H9 (cell line): ENCODE data around the gene LEPROT. TPM values are rescaled to one million over a fixed set of nuclear protein-coding genes. Genes with fewer than 3 reads are reported as not detected.

Experiments used
- DNase-seq: peaks from one replicate; pipeline ENCODE4 v3.0.0-alpha.2; 2017
- H2AFZ ChIP-seq: one replicate; pipeline ENCODE4 v1.6.1; 2013; ENCODE audit warnings: mild to moderate bottlenecking, low read length, control low read depth, moderate library complexity
- H2AK5ac ChIP-seq: 2 replicates; pipeline ENCODE4 v1.6.1; 2013; ENCODE audit warnings: low read length, control low read depth, mixed read lengths; ENCODE audit not compliant: insufficient read length
- H2BK120ac ChIP-seq: one replicate; pipeline ENCODE4 v1.6.1; 2013; ENCODE audit warnings: low read depth, mild to moderate bottlenecking, low read length, control low read depth, inconsistent platforms; ENCODE audit not compliant: poor library complexity, severe bottlenecking
- H2BK12ac ChIP-seq: 2 replicates; pipeline ENCODE4 v1.6.1; 2013; ENCODE audit warnings: low read length, control low read depth, mixed read lengths, low read depth; ENCODE audit not compliant: insufficient read length
- H2BK15ac ChIP-seq: 2 replicates; pipeline ENCODE4 v1.6.1; 2013; ENCODE audit warnings: low read depth, low read length, control low read depth
- H2BK20ac ChIP-seq: one replicate; pipeline ENCODE4 v1.6.1; 2013; ENCODE audit warnings: low read depth, mild to moderate bottlenecking, low read length, control low read depth, inconsistent platforms; ENCODE audit not compliant: poor library complexity, severe bottlenecking
- H2BK5ac ChIP-seq: 2 replicates; pipeline ENCODE4 v1.6.1; 2013; ENCODE audit warnings: low read length, control low read depth, mixed read lengths; ENCODE audit not compliant: insufficient read length
- H3K14ac ChIP-seq: 2 replicates; pipeline ENCODE4 v1.6.1; 2013; ENCODE audit warnings: low read length, control low read depth; ENCODE audit not compliant: insufficient read depth
- H3K18ac ChIP-seq: 2 replicates; pipeline ENCODE4 v1.6.1; 2013; ENCODE audit warnings: low read depth, mild to moderate bottlenecking, mixed read lengths, low read length, control low read depth; ENCODE audit not compliant: insufficient read length
- H3K23ac ChIP-seq: 2 replicates; pipeline ENCODE4 v1.6.1; 2013; ENCODE audit warnings: low read length, control low read depth, mixed read lengths, low read depth; ENCODE audit not compliant: insufficient read length
- H3K23me2 ChIP-seq: 2 replicates; pipeline ENCODE4 v1.6.1; 2013; ENCODE audit warnings: low read depth, mild to moderate bottlenecking, mixed read lengths, low read length, control low read depth; ENCODE audit not compliant: insufficient read length, poor library complexity, severe bottlenecking
- H3K27ac ChIP-seq: 2 replicates; pipeline ENCODE4 v1.5.1; 2013; ENCODE audit warnings: low read length, control low read depth, mixed read lengths, low read depth; ENCODE audit not compliant: insufficient read length
- H3K27me3 ChIP-seq: 2 replicates; pipeline ENCODE4 v1.6.1; 2013; ENCODE audit warnings: low read length, control low read depth, inconsistent platforms; ENCODE audit not compliant: insufficient read depth
- H3K4ac ChIP-seq: 2 replicates; pipeline ENCODE4 v1.6.1; 2013; ENCODE audit warnings: low read depth, mild to moderate bottlenecking, control low read depth, inconsistent platforms, low read length, moderate library complexity
- H3K4me1 ChIP-seq: 2 replicates; pipeline ENCODE4 v1.6.1; 2013; ENCODE audit warnings: low read length, control low read depth, inconsistent platforms; ENCODE audit not compliant: insufficient read depth
- H3K4me2 ChIP-seq: 2 replicates; pipeline ENCODE4 v1.6.1; 2013; ENCODE audit warnings: low read length, control low read depth, mixed read lengths; ENCODE audit not compliant: insufficient read length, insufficient read depth
- H3K56ac ChIP-seq: 2 replicates; pipeline ENCODE4 v1.6.1; 2013; ENCODE audit warnings: low read depth, mild to moderate bottlenecking, mixed read lengths, low read length, control low read depth; ENCODE audit not compliant: insufficient read length
- H3K79me1 ChIP-seq: 2 replicates; pipeline ENCODE4 v1.6.1; 2013; ENCODE audit warnings: low read depth, mild to moderate bottlenecking, moderate library complexity, low read length, control low read depth, inconsistent platforms; ENCODE audit not compliant: insufficient read depth, poor library complexity, severe bottlenecking
- H3K79me2 ChIP-seq: 2 replicates; pipeline ENCODE4 v1.6.1; 2013; ENCODE audit warnings: low read length, control low read depth, inconsistent platforms; ENCODE audit not compliant: insufficient read depth
- H3K9ac ChIP-seq: 2 replicates; pipeline ENCODE4 v1.6.1; 2013; ENCODE audit warnings: low read length, control low read depth, mixed read lengths; ENCODE audit not compliant: insufficient read length; ENCODE audit errors: extremely low read depth
- H3K9me3 ChIP-seq: one replicate; pipeline ENCODE4 v1.6.1; 2013; ENCODE audit warnings: low read depth, low read length, inconsistent platforms; ENCODE audit not compliant: control insufficient read depth
- H3T11ph ChIP-seq: one replicate; pipeline ENCODE4 v1.6.1; 2013; ENCODE audit warnings: mild to moderate bottlenecking, low read length, control low read depth, inconsistent platforms
- H4K20me1 ChIP-seq: one replicate; pipeline ENCODE4 v1.6.1; 2013; ENCODE audit not compliant: control insufficient read depth, insufficient read length, insufficient read depth
- H4K5ac ChIP-seq: 2 replicates; pipeline ENCODE4 v1.6.1; 2013; ENCODE audit warnings: low read depth, mild to moderate bottlenecking, mixed read lengths, low read length, control low read depth; ENCODE audit not compliant: insufficient read length
- H4K8ac ChIP-seq: replicated peaks from 2 replicates; pipeline ENCODE4 v1.6.1; 2013; ENCODE audit warnings: low read length, control low read depth, mixed read lengths, low read depth; ENCODE audit not compliant: insufficient read length
- H4K91ac ChIP-seq: 2 replicates; pipeline ENCODE4 v1.6.1; 2013; ENCODE audit warnings: low read depth, mild to moderate bottlenecking, moderate library complexity, mixed read lengths, low read length, control low read depth; ENCODE audit not compliant: insufficient read length
- H3K27ac Mint-ChIP-seq, 3 experiments: 2 replicates in 2 of 3; 3 replicates in 1 of 3; pipeline ENCODE4 v1.8.0; 2020 to 2021; ENCODE audit warnings: mixed read lengths in 3 of 3, mild to moderate bottlenecking in 1 of 3, moderate library complexity in 1 of 3
- H3K27me3 Mint-ChIP-seq: 2 replicates; pipeline ENCODE4 v1.8.0; 2021; ENCODE audit warnings: low read depth, mild to moderate bottlenecking, moderate library complexity, mixed read lengths
- H3K36me3 Mint-ChIP-seq, 3 experiments: 2 replicates in 2 of 3; 3 replicates in 1 of 3; pipeline ENCODE4 v1.8.0; 2020 to 2021; ENCODE audit warnings: low read depth in 3 of 3, mixed read lengths in 3 of 3; ENCODE audit not compliant: insufficient read depth in 1 of 3
- H3K4me1 Mint-ChIP-seq, 2 experiments: 2 replicates each; pipeline ENCODE4 v1.8.0; 2020; ENCODE audit warnings: mixed read lengths in 2 of 2
- H3K4me3 Mint-ChIP-seq, 2 experiments: 2 replicates in 1 of 2; 3 replicates in 1 of 2; pipeline ENCODE4 v1.8.0; 2020 to 2021; ENCODE audit warnings: mild to moderate bottlenecking in 2 of 2, mixed read lengths in 2 of 2, moderate library complexity in 1 of 2
- H3K9me3 Mint-ChIP-seq, 2 experiments: 2 replicates in 1 of 2; 3 replicates in 1 of 2; pipeline ENCODE4 v1.8.0; 2020; ENCODE audit warnings: mild to moderate bottlenecking in 2 of 2, mixed read lengths in 2 of 2, moderate library complexity in 1 of 2
- WGBS: extraction: QIAGEN DNeasy Blood & Tissue Kit; methylation state at CpG from one replicate; pipeline ENCODE4 v1.1.7; 2013; ENCODE audit warnings: missing lambda C conversion rate, low lambda C conversion rate, mixed read lengths; ENCODE audit not compliant: insufficient read length; ENCODE audit errors: extremely low coverage; 5-methylcytosine and 5-hydroxymethylcytosine counted together
- long read RNA-seq: library from polyadenylated mRNA; unstranded; transcript quantifications from one replicate; pipeline ENCODE4 v2.0.0, GENCODE V29; 2020
- total RNA-seq: library from RNA; stranded (reverse); gene quantifications from 2 replicates; pipeline ENCODE4 v1.2.1, GENCODE V29; 2021
- TF ChIP-seq, protein P1 (sequence below): fragments of 200-600 bp; sonication (generic); conservative IDR thresholded peaks from 3 replicates; pipeline ENCODE4 v1.8.0; 2021; ENCODE audit warnings: antibody characterized with exemption, mild to moderate bottlenecking

The LEPROT gene, protein sequence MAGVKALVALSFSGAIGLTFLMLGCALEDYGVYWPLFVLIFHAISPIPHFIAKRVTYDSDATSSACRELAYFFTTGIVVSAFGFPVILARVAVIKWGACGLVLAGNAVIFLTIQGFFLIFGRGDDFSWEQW
- total RNA-seq = 28.6 and 32.6 TPM in 2 replicates
- long read RNA-seq, full-length matches to known transcripts = 120 of 146 reads
- long read RNA-seq, partial matches to known transcripts = 18 of 146 reads
- long read RNA-seq, other reads (novel, unspliced or antisense) = 8 of 146 reads

DNA sequence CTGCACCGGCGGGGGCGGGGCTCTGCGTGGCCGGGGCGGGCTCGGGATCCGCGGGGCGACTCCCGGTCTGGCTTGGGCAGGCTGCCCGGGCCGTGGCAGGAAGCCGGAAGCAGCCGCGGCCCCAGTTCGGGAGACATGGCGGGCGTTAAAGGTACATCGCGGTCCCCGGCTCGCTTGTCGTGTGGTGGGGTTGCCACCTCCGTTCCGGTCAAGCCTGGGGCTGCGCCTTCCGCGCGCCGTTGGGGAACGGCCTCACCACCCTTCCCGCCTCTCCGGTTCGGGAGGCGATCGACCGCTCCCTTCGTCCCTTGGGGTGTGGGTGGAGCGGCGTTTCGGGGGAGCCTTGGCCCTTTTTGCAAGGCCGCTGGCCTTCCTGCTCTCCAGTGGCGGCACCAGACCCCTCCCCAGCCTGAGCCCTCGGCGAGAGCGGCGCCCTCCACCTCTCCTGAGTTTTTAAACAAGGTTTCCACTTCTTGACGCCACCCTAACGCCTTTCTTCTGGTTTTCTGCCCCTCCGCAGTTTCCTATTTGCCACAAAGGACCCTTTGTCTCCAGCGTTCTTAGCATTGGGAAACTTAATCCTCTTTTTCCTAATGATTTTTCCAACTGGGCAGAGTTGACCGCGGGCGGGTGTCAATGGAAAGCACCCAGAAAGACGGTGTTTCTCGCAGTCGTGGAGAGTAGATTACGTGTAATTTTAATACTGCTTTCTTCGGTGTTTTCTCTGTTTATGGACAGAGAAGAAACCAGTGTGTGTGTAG, at the start of gene LEPROT, which contains the start of gene LEPR:
Gene LEPROT, plus strand, starts transcription at position 79 of the 761 bp plus-strand sequence. Its CDS starts 57 bp downstream, at position 136.
Gene LEPR, plus strand, starts transcription at position 79 of the 761 bp plus-strand sequence. CDS start 144,898 bp downstream, outside the sequence.
- peak within 1 kb of the TSS; percentile 93 to 99 (median 99) for H3K27ac Mint-ChIP-seq
- Histone ChIP-seq H2AK5ac (no peak within 1 kb of the TSS), H4K91ac (no peak within 1 kb of the TSS), H3K4me1 (peaks cover 7% of the 10 kb centered on the region; the same call in 1 of the 2 replicates), H3K9ac (peak within 1 kb of the TSS; percentile 83), H3K79me1 (peaks cover 4% of the 10 kb centered on the region), H3K23ac (no peak within 1 kb of the TSS), H2BK12ac (no peak within 1 kb of the TSS), H3K56ac (no peak within 1 kb of the TSS), H2BK15ac (no peak within 1 kb of the TSS), H3K18ac (peak within 1 kb of the TSS; percentile 73), H3T11ph (no peak within 1 kb of the TSS), H2BK5ac (no peak within 1 kb of the TSS), H4K20me1 (no peaks in the 10 kb centered on the region), H2AFZ (no peak within 1 kb of the TSS), H3K79me2 (peaks cover 10% of the 10 kb centered on the region; the same call in 1 of the 2 replicates), H3K4ac (no peak within 1 kb of the TSS), H3K23me2 (peaks cover 9% of the 10 kb centered on the region), H4K5ac (no peak within 1 kb of the TSS), H3K27ac (peak within 1 kb of the TSS; percentile 43), H3K14ac (peak within 1 kb of the TSS; percentile 91), H3K4me2 (peak within 1 kb of the TSS; percentile 80), H3K9me3 (no peaks in the 10 kb centered on the region), H3K27me3 (no peaks in the 10 kb centered on the region), H4K8ac (no peak within 1 kb of the TSS), H2BK120ac (no peak within 1 kb of the TSS), H2BK20ac (no peak within 1 kb of the TSS)
- H3K4me1 Mint-ChIP-seq = peaks cover 27 to 43% of the 10 kb centered on the region in 2 experiments
- WGBS = no CpG with 5 or more reads among the region's 60 CpGs
- no peaks in the 10 kb centered on the region; a peak in 1 of 5 replicates for H3K9me3 Mint-ChIP-seq
- H3K4me3 Mint-ChIP-seq = peak within 1 kb of the TSS in 1 of 2 experiments; percentile 90; a peak in 3 of 5 replicates
- TF ChIP-seq, protein P1, sequence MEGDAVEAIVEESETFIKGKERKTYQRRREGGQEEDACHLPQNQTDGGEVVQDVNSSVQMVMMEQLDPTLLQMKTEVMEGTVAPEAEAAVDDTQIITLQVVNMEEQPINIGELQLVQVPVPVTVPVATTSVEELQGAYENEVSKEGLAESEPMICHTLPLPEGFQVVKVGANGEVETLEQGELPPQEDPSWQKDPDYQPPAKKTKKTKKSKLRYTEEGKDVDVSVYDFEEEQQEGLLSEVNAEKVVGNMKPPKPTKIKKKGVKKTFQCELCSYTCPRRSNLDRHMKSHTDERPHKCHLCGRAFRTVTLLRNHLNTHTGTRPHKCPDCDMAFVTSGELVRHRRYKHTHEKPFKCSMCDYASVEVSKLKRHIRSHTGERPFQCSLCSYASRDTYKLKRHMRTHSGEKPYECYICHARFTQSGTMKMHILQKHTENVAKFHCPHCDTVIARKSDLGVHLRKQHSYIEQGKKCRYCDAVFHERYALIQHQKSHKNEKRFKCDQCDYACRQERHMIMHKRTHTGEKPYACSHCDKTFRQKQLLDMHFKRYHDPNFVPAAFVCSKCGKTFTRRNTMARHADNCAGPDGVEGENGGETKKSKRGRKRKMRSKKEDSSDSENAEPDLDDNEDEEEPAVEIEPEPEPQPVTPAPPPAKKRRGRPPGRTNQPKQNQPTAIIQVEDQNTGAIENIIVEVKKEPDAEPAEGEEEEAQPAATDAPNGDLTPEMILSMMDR = no peak
- peaks cover 0 to 19% (median 3%) of the 10 kb centered on the region in 3 experiments; a peak in 4 of 7 replicates for H3K36me3 Mint-ChIP-seq
- H3K27me3 Mint-ChIP-seq = no peaks in the 10 kb centered on the region
- no peak for DNase-seq
